Smooth muscle cell (in vitro differentiated cells): ENCODE measurements around the gene ADK. TPM values are rescaled to one million over a fixed set of nuclear protein-coding genes. Genes with fewer than 3 reads are reported as not detected.

Experiments used
- DNase-seq: peaks from one replicate; lab custom pipeline; 2025; ENCODE audit not compliant: unreplicated experiment; lab: John Stamatoyannopoulos, UW
- H2AFZ ChIP-seq: fragments of 200-600 bp; sonication (generic); 2 replicates; pipeline ENCODE4 v1.6.0; 2016; ENCODE audit warnings: antibody characterized with exemption, low read depth, mild to moderate bottlenecking
- H3F3A ChIP-seq: fragments of 200-600 bp; sonication (generic); 2 replicates; pipeline ENCODE4 v1.6.0; 2017; ENCODE audit warnings: antibody characterized with exemption, low read depth
- H3K27ac ChIP-seq: fragments of 200-600 bp; sonication (generic); 2 replicates; pipeline ENCODE4 v1.5.1; 2016; ENCODE audit warnings: low read depth, mild to moderate bottlenecking
- H3K27me3 ChIP-seq: fragments of 200-600 bp; sonication (generic); 2 replicates; pipeline ENCODE4 v1.6.1; 2016; ENCODE audit warnings: low read depth, mild to moderate bottlenecking
- H3K36me3 ChIP-seq: fragments of 200-600 bp; sonication (generic); 2 replicates; pipeline ENCODE4 v1.5.1; 2016; ENCODE audit warnings: low read depth
- H3K4me1 ChIP-seq: fragments of 200-600 bp; sonication (generic); 2 replicates; pipeline ENCODE4 v1.5.1; 2016; ENCODE audit warnings: low read depth
- H3K4me2 ChIP-seq: fragments of 200-600 bp; sonication (generic); 2 replicates; pipeline ENCODE4 v1.6.0; 2016; ENCODE audit warnings: mild to moderate bottlenecking
- H3K4me3 ChIP-seq: fragments of 200-600 bp; sonication (generic); 2 replicates; pipeline ENCODE4 v1.5.1; 2016; ENCODE audit warnings: mild to moderate bottlenecking
- H3K79me2 ChIP-seq: fragments of 200-600 bp; sonication (generic); 2 replicates; pipeline ENCODE4 v1.6.0; 2016; ENCODE audit warnings: low read depth, mild to moderate bottlenecking
- H3K9ac ChIP-seq: fragments of 200-600 bp; sonication (generic); 2 replicates; pipeline ENCODE4 v1.6.0; 2016; ENCODE audit warnings: low read depth
- H3K9me3 ChIP-seq: fragments of 200-600 bp; sonication (generic); replicated peaks from 2 replicates; pipeline ENCODE4 v1.5.1; 2016; ENCODE audit warnings: low read depth
- H4K20me1 ChIP-seq: fragments of 200-600 bp; sonication (generic); 2 replicates; pipeline ENCODE4 v1.6.0; 2016; ENCODE audit warnings: low read depth
- WGBS: methylation state at CpG from one replicate; pipeline ENCODE4 v1.1.7; 2016; ENCODE audit warnings: low lambda C conversion rate; 5-methylcytosine and 5-hydroxymethylcytosine counted together
- polyA plus RNA-seq: library from polyadenylated mRNA; unstranded; fragments of >200 nt; fragmentation: Nextera tagmentation; extraction: Ambion mirVana; gene quantifications from 2 replicates; pipeline ENCODE4 v1.2.1, GENCODE V29; 2016
- total RNA-seq: library from RNA; depleted of rRNA; stranded (reverse); fragments of >200 nt; gene quantifications from 2 replicates; pipeline ENCODE4 v1.2.3, GENCODE V29; 2014
- TF ChIP-seq, protein P1 (sequence below): fragments of 200-600 bp; sonication (generic); IDR thresholded peaks from 2 replicates; pipeline ENCODE4 v1.5.1; 2017; ENCODE audit warnings: borderline replicate concordance, mild to moderate bottlenecking, antibody characterized with exemption; ENCODE audit not compliant: insufficient read depth, poor library complexity, severe bottlenecking

The ADK gene
- total and polyA plus RNA-seq, 2 experiments from 2014 or later = 19.4 to 25.1 TPM

DNA sequence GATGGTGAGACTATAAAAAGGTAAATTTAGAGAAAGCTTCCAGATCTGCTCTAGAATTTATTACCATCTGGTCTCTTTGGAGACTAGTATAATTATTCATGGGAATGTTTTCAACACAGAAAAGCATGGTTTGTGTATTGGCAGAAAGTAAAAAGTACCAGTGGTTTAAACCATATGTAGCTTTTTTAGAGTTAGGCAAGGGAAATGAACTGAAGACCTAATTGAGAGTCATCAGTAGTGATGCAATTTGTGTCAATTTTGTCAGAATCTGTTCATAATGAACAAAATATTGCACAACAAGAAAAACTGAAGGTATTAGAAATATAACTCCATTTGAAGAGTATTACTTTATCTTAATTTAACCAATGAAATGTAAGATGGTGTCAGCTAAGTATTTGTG is 181.4 kb downstream of the ADK start:
- Histone ChIP-seq H3F3A (no peaks in the 10 kb centered on the region), H3K27ac (no peak overlapping the region), H3K36me3 (peaks cover 4% of the 10 kb centered on the region), H3K79me2 (no peaks in the 10 kb centered on the region), H3K9ac (no peak overlapping the region), H3K4me1 (no peaks in the 10 kb centered on the region), H3K4me3 (no peak overlapping the region), H3K27me3 (no peaks in the 10 kb centered on the region), H4K20me1 (no peaks in the 10 kb centered on the region), H3K9me3 (no peaks in the 10 kb centered on the region), H2AFZ (no peak overlapping the region), H3K4me2 (no peak overlapping the region)
- TF ChIP-seq, protein P1, sequence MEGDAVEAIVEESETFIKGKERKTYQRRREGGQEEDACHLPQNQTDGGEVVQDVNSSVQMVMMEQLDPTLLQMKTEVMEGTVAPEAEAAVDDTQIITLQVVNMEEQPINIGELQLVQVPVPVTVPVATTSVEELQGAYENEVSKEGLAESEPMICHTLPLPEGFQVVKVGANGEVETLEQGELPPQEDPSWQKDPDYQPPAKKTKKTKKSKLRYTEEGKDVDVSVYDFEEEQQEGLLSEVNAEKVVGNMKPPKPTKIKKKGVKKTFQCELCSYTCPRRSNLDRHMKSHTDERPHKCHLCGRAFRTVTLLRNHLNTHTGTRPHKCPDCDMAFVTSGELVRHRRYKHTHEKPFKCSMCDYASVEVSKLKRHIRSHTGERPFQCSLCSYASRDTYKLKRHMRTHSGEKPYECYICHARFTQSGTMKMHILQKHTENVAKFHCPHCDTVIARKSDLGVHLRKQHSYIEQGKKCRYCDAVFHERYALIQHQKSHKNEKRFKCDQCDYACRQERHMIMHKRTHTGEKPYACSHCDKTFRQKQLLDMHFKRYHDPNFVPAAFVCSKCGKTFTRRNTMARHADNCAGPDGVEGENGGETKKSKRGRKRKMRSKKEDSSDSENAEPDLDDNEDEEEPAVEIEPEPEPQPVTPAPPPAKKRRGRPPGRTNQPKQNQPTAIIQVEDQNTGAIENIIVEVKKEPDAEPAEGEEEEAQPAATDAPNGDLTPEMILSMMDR = no peak
- no peak for DNase-seq

DNA sequence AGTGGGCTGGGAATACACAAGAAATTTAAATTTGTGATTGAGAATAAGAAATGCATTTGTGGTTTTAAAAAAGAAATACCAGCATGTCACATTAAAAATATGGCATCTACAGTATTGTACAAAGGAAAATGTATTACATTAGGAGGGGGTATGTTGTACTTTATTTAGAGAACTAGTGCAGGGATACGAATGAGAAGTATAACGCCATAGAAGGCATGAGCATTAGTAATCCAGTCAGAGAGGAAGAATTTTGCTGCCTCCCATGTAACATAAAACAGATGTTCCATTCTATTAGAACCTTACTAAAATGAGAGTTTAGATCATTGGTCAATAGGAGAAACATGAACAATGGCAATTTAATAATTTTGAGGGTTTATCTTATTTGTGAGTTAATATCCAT is 182.2 kb downstream of the ADK start:
- H3K27ac ChIP-seq = no peak overlapping the region
- no peak overlapping the region for H3K4me2 ChIP-seq
- H3K36me3 ChIP-seq = peaks cover 4% of the 10 kb centered on the region
- 86% methylated on average over 2 of the region's 2 CpGs for WGBS
- no peaks in the 10 kb centered on the region for H3K27me3 ChIP-seq
- TF ChIP-seq, protein P1 = no peak
- no peak overlapping the region for H2AFZ ChIP-seq
- no peaks in the 10 kb centered on the region for H3F3A ChIP-seq
- no peak overlapping the region for H3K4me3 ChIP-seq
- no peaks in the 10 kb centered on the region for H4K20me1 ChIP-seq
- no peak overlapping the region for H3K9ac ChIP-seq
- no peak for DNase-seq
- no peaks in the 10 kb centered on the region for H3K4me1 ChIP-seq
- no peaks in the 10 kb centered on the region for H3K79me2 ChIP-seq
- H3K9me3 ChIP-seq = no peaks in the 10 kb centered on the region

DNA sequence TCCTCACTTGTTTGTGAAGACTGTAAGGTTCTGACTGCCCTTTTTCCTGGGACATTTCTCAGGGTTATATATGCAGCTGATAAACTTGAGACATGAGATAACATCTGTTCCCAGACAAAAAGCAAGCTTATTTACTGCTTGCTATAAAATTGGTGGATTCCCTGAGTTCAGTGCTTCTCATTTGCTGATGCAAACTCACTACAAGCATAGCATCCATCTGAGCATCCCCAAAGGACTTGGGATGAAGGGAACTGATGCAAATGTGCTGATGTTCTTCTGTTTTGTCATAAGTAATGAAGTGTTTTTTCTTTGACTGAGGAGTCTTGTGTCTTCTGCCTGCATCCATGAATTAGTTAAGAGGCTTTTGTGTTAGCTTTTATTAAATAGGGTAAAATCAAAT is 183.2 kb downstream of the ADK start:
- Histone ChIP-seq H3F3A (no peaks in the 10 kb centered on the region), H3K4me1 (no peaks in the 10 kb centered on the region), H3K27ac (no peak overlapping the region)

DNA sequence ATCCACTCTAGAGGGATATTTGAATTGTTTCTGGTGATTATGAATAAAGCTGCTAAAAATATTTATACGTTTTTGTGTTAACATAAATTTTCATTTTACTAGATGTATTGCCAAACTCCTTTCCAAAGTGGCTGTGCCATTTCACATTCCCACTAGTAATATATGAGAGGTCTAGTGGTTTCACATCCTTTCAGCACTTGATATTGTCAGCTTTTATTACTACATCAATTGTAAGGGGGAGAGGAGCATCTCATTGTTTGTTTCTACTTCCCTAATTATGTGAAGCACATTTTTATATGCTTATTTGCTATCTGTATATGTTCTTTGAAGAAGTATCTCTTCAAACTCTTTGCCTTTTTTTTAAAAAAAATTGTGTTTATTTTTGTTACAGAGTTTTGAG is 184.5 kb downstream of the ADK start:
- Histone ChIP-seq H3K79me2 (no peaks in the 10 kb centered on the region), H3K4me3 (no peak overlapping the region), H3K9ac (no peak overlapping the region), H3F3A (no peaks in the 10 kb centered on the region), H3K36me3 (peaks cover 4% of the 10 kb centered on the region), H4K20me1 (no peaks in the 10 kb centered on the region), H3K27me3 (no peaks in the 10 kb centered on the region), H3K9me3 (no peaks in the 10 kb centered on the region), H3K4me2 (no peak overlapping the region), H3K27ac (no peak overlapping the region), H3K4me1 (no peaks in the 10 kb centered on the region), H2AFZ (no peak overlapping the region)
- TF ChIP-seq, protein P1 = no peak
- no peak for DNase-seq
- WGBS = 84% methylated on average over 1 of the region's 1 CpG

More for the DNA sequence above, 183.2 kb downstream of the ADK start:
- Histone ChIP-seq H4K20me1 (no peaks in the 10 kb centered on the region), H3K9ac (no peak overlapping the region), H3K4me3 (no peak overlapping the region), H3K27me3 (no peaks in the 10 kb centered on the region), H3K9me3 (no peaks in the 10 kb centered on the region), H3K4me2 (no peak overlapping the region), H3K36me3 (peaks cover 4% of the 10 kb centered on the region), H3K79me2 (no peaks in the 10 kb centered on the region), H2AFZ (no peak overlapping the region)
- no peak for DNase-seq
- TF ChIP-seq, protein P1 = no peak
